Spleen (tissue), 11 donors: ENCODE results near the gene KIAA1217. TPM values are rescaled to one million over a fixed set of nuclear protein-coding genes. Genes with fewer than 3 reads are reported as not detected.

Experiments used
- DNase-seq: peaks from one replicate; pipeline ENCODE4 v3.0.0-alpha.2; 2020
- H3K27ac ChIP-seq, 8 donors: fragments of 200-600 bp; sonication (generic) in 7 of 8; 1 replicate in 4 of 8; 2 replicates in 4 of 8; pipeline versions ENCODE4 v1.5.0 to v1.8.0; 2016 to 2021; ENCODE audit warnings: inconsistent platforms in 4 of 8, mild to moderate bottlenecking in 4 of 8, moderate library complexity in 1 of 8
- H3K27me3 ChIP-seq, 7 donors: fragments of 200-600 bp; sonication (generic) in 6 of 7; replicated peaks in 1 of 7; 1 replicate in 4 of 7; 2 replicates in 3 of 7; pipeline versions ENCODE4 v1.5.0 to v1.8.0; 2016 to 2021; ENCODE audit warnings: inconsistent platforms in 3 of 7, mild to moderate bottlenecking in 1 of 7
- H3K36me3 ChIP-seq, 6 donors: fragments of 200-600 bp; sonication (generic) in 5 of 6; 1 replicate in 4 of 6; 2 replicates in 2 of 6; pipeline versions ENCODE4 v1.5.0 to v1.8.0; 2016 to 2021; ENCODE audit warnings: inconsistent platforms in 2 of 6
- H3K4me1 ChIP-seq, 6 donors: fragments of 200-600 bp; sonication (generic) in 5 of 6; 1 replicate in 3 of 6; 2 replicates in 3 of 6; pipeline versions ENCODE4 v1.5.0 to v1.8.0; 2016 to 2021; ENCODE audit warnings: inconsistent platforms in 3 of 6
- H3K4me3 ChIP-seq, 8 donors: fragments of 200-600 bp; sonication (generic) in 7 of 8; 1 replicate in 4 of 8; 2 replicates in 4 of 8; pipeline versions ENCODE4 v1.5.0 to v1.8.0; 2016 to 2021; ENCODE audit warnings: inconsistent platforms in 4 of 8, mild to moderate bottlenecking in 4 of 8, moderate library complexity in 2 of 8
- H3K9me3 ChIP-seq, 8 donors: fragments of 200-600 bp; sonication (generic) in 7 of 8; 1 replicate in 4 of 8; 2 replicates in 4 of 8; pipeline versions ENCODE4 v1.5.0 to v1.8.0; 2016 to 2021; ENCODE audit warnings: inconsistent platforms in 4 of 8
- CTCF ChIP-seq, 11 experiments: fragments of 200-600 bp in 7 of 11; fragments of 450-650 bp in 4 of 11; sonication (generic) in 4 of 11; IDR thresholded peaks in 8 of 11; conservative IDR thresholded peaks in 3 of 11; 1 replicate in 7 of 11; 2 replicates in 4 of 11; pipeline versions ENCODE4 v1.4.0 to v1.8.0; 2016 to 2021; ENCODE audit warnings: antibody characterized with exemption in 11 of 11, inconsistent platforms in 4 of 11, mild to moderate bottlenecking in 1 of 11
- POLR2A ChIP-seq, 3 donors: fragments of 450-650 bp; IDR thresholded peaks; one replicate each; pipeline ENCODE4 v1.5.1; 2017; ENCODE audit warnings: antibody characterized with exemption in 3 of 3, mild to moderate bottlenecking in 1 of 3
- POLR2AphosphoS5 ChIP-seq, 3 donors: sonication (generic); formaldehyde crosslinking; IDR thresholded peaks; one replicate each; pipeline ENCODE4 v1.5.1; 2017; ENCODE audit warnings: antibody characterized with exemption in 3 of 3
- WGBS, 5 donors: extraction: QIAGEN DNeasy Blood & Tissue Kit in 3 of 5; methylation state at CpG; one replicate each; pipeline versions ENCODE4 v1.1.5 to v1.1.7; 2013 to 2018; 5-methylcytosine and 5-hydroxymethylcytosine counted together
- intact Hi-C: fragments of 100-400 bp; cut with DNase I; formaldehyde crosslinking; loops from one replicate; pipeline ENCODE4 v1.15.0; 2023; ENCODE audit warnings: low total_unique reads
- polyA plus RNA-seq, 3 donors: library from polyadenylated mRNA; stranded (reverse); fragments of 200-250 nt; gene quantifications; one replicate each; pipeline ENCODE4 v1.2.1, GENCODE V29; 2013
- total RNA-seq, 7 donors: library from RNA; depleted of rRNA in 3 of 7; stranded (reverse); fragments of >200 nt in 3 of 7; fragmentation: NEBNext Ultra II Directional in 4 of 7; extraction: Animal tissue kit (Norgen Biotek cat#: 25700) in 4 of 7; gene quantifications; one replicate each; pipeline versions ENCODE4 v1.1.0 to v1.2.1, GENCODE V29; 2016 to 2021
- donor health status: healthy with polysubstance abuse.
- donor health status: DM: no; HTN: no; CAD: no; lungs with moderate emphysema.
- donor health status: DM: no; HTN: no; CAD: no.
- donor health status: Bipolar disorder and iron deficiency.
- donor health status: healthy.
- donor health status: DM: no; HTN: no; CAD: no.
- donor health status: DM: yes; HTN: yes; CAD: no.

The KIAA1217 gene
- total and polyA plus RNA-seq, 10 donors = 2.2 to 40.7 (median 21.4) TPM

GRCh38 chr10:24382596-24382978 lies 173.6 kb downstream of the KIAA1217 start:
- no peak for DNase-seq
- 30 to 72% (median 51%) methylated on average over 3 of the region's 3 CpGs for WGBS, 5 donors
- TF ChIP-seq POLR2AphosphoS5 (IDR thresholded peaks at IDR 0.05) (no peak), CTCF (IDR thresholded peaks at IDR 0.05 in 8 of 11, conservative IDR thresholded peaks at IDR 0.05 in 3 of 11) (no peak), POLR2A (IDR thresholded peaks at IDR 0.05) (no peak)
- peaks cover 0 to 15% (median 2%) of the 10 kb centered on the region in 6 donors for H3K4me1 ChIP-seq
- no peak overlapping the region for H3K27ac ChIP-seq
- no peaks in the 10 kb centered on the region for H3K9me3 ChIP-seq
- H3K4me3 ChIP-seq = no peak overlapping the region
- intact Hi-C loops = no loop called here
- no peaks in the 10 kb centered on the region for H3K36me3 ChIP-seq
- H3K27me3 ChIP-seq = peaks cover 0 to 5% (median 0%) of the 10 kb centered on the region in 7 donors

GRCh38 chr10:24382979-24383663 lies 174.2 kb downstream of the KIAA1217 start:
- H3K9me3 ChIP-seq = no peaks in the 10 kb centered on the region
- H3K4me3 ChIP-seq = no peak overlapping the region
- 56 to 63% (median 59%) methylated on average over 12 of the region's 12 CpGs for WGBS, 5 donors
- intact Hi-C loops = no loop called here
- H3K27ac ChIP-seq = peak overlapping the region in 1 of 8 donors; percentile 48
- H3K27me3 ChIP-seq = peaks cover 0 to 5% (median 0%) of the 10 kb centered on the region in 7 donors
- DNase-seq = no peak
- TF ChIP-seq POLR2A (IDR thresholded peaks at IDR 0.05) (no peak), CTCF (IDR thresholded peaks at IDR 0.05 in 8 of 11, conservative IDR thresholded peaks at IDR 0.05 in 3 of 11) (no peak), POLR2AphosphoS5 (IDR thresholded peaks at IDR 0.05) (no peak)
- H3K36me3 ChIP-seq = no peaks in the 10 kb centered on the region
- peaks cover 0 to 15% (median 2%) of the 10 kb centered on the region in 6 donors for H3K4me1 ChIP-seq

- Histone ChIP-seq H3K36me3 (no peaks in the 10 kb centered on the region), H3K27ac (peak overlapping the region in 3 of 8 donors; percentile 20 to 48 (median 27)), H3K4me1 (peaks cover 0 to 15% (median 2%) of the 10 kb centered on the region in 6 donors), H3K9me3 (no peaks in the 10 kb centered on the region), H3K4me3 (no peak overlapping the region), H3K27me3 (peaks cover 0 to 5% (median 0%) of the 10 kb centered on the region in 7 donors)
- intact Hi-C loops = no loop called here
- TF ChIP-seq POLR2AphosphoS5 (IDR thresholded peaks at IDR 0.05) (peak in 2 of 3 donors; percentile 57 to 60), CTCF (IDR thresholded peaks at IDR 0.05 in 8 of 11, conservative IDR thresholded peaks at IDR 0.05 in 3 of 11) (peak in 4 of 11 experiments; percentile 11 to 20 (median 15)), POLR2A (IDR thresholded peaks at IDR 0.05) (no peak)
- 19 to 49% (median 28%) methylated on average over 9 to 10 of the region's 10 CpGs for WGBS, 5 donors
- DNase-seq = no peak
These were observed 174.8 kb downstream of the KIAA1217 start for GRCh38 chr10:24383681-24384106.

DNA sequence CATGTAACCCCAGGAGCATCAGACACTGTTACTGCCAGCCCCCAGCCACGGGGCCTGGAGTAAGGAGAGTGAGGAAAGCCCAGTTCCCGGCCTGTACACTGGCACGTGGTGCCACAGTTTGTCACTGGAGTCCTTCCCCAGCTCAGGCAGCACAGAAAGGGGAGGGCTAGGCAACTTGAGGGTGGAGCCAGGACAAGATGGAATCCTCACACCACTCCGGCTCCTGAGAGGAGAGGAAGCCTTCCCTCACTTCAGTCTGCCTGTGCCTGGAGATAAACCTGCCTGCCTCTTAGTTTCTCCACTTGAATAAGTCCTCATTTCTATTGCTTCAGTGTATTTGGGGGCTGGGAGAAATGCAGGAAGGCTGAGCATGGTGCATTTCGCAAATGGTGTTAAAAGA lies 176.0 kb downstream of the KIAA1217 start:
- no peak overlapping the region for H3K27ac ChIP-seq
- H3K9me3 ChIP-seq = no peaks in the 10 kb centered on the region
- peaks cover 0 to 5% (median 0%) of the 10 kb centered on the region in 7 donors for H3K27me3 ChIP-seq
- DNase-seq = no peak
- intact Hi-C loops = no loop called here
- peaks cover 0 to 15% (median 2%) of the 10 kb centered on the region in 6 donors for H3K4me1 ChIP-seq
- no peak overlapping the region for H3K4me3 ChIP-seq
- TF ChIP-seq POLR2AphosphoS5 (IDR thresholded peaks at IDR 0.05) = no peak
- no peak for TF ChIP-seq POLR2A (IDR thresholded peaks at IDR 0.05)
- TF ChIP-seq CTCF (IDR thresholded peaks at IDR 0.05 in 8 of 11, conservative IDR thresholded peaks at IDR 0.05 in 3 of 11) = no peak
- WGBS, 5 donors = 57 to 68% (median 66%) methylated on average over 5 of the region's 5 CpGs
- H3K36me3 ChIP-seq = no peaks in the 10 kb centered on the region
